ENCODE data around the gene CYB5D1.
"Not testable (repeated sequence)": the region's sequence is repeated elsewhere in the genome, so short reads cannot be mapped to it uniquely, and the experiment has no call there.

Gene CYB5D1, protein sequence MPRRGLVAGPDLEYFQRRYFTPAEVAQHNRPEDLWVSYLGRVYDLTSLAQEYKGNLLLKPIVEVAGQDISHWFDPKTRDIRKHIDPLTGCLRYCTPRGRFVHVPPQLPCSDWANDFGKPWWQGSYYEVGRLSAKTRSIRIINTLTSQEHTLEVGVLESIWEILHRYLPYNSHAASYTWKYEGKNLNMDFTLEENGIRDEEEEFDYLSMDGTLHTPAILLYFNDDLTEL

DNA sequence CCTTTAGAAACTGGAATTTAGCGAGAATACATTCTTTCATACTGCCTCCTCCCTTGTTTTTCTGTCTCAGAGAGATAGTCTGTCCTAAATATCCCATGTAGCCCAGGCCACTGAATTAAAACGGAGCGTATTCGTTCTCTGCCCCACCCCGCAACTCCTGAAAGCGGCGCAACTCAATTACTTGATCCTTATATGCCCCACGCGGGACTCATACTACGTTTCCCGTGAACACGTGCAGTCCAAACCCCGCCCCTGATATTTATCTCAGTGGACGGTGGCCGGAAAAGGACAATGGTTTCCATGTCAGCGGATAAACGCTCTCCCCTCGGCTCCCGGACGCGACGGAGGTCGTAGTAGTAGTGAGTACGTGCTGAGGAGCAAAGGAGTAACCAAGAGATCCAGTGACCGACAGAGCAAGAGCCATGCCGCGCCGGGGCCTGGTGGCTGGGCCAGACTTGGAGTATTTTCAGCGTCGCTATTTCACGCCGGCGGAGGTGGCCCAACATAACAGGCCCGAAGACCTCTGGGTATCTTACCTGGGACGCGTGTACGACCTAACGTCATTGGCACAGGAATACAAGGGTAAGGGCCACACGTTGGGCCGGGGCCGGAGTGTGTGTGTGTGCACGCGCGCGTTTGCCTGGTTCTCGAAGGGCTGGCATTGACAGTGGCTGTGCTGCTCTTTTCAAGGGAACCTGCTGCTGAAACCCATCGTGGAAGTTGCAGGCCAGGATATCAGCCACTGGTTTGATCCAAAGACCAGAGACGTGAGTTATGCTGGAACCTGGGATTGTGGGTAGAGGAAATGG, at the start of gene CYB5D1:
CYB5D1 (plus strand) TSS at position 291 of the 809 bp plus-strand sequence; CDS start at position 423, 132 bp downstream.
- no peak within 1 kb of the TSS for H3K27ac Mint-ChIP-seq
- H3K4me3 Mint-ChIP-seq, result no peak within 1 kb of the TSS
- peaks cover 8% of the 10 kb centered on the region for H3K4me1 Mint-ChIP-seq
- no peaks in the 10 kb centered on the region for H3K27me3 Mint-ChIP-seq
- no peaks in the 10 kb centered on the region for H3K9me3 Mint-ChIP-seq
- H3K36me3 Mint-ChIP-seq, result peaks cover 16% of the 10 kb centered on the region

DNA sequence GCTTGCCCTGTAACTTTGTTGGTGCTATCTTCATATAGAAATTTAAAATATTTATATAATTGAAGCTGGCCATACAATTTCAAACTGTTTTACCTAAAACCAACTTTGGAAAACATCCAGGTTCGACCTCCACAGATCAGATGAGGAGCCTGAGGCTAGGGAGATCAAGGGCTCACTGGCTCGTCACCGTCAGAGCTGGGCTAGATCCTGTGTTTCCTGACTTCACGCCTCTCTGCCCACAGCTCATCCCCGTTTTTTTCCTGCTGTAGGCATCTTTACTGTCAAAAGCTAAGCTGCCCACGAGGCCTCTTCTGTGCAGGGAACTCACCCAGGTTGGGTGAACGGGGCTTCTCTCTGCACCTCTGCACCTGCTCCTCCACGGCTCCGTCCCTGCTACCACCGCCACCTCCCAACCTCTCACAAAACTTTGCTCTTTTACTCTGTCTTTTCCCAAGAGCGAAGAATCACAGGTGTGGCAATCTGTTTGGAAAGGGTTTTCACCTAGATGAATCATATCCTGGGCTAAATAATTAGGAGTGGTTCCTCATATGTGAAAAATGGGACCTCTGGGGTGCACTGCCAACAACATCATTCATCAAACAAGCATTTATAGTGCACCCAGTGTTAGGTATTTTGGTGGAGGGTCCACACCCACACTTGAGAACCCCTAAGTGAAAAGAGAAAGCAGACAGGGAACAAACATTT, 48.6 kb upstream of the CYB5D1 start:
- no peak overlapping the region for H3K27ac Mint-ChIP-seq
- peaks cover 7% of the 10 kb centered on the region for H3K4me1 Mint-ChIP-seq
- no peaks in the 10 kb centered on the region for H3K9me3 Mint-ChIP-seq

DNA sequence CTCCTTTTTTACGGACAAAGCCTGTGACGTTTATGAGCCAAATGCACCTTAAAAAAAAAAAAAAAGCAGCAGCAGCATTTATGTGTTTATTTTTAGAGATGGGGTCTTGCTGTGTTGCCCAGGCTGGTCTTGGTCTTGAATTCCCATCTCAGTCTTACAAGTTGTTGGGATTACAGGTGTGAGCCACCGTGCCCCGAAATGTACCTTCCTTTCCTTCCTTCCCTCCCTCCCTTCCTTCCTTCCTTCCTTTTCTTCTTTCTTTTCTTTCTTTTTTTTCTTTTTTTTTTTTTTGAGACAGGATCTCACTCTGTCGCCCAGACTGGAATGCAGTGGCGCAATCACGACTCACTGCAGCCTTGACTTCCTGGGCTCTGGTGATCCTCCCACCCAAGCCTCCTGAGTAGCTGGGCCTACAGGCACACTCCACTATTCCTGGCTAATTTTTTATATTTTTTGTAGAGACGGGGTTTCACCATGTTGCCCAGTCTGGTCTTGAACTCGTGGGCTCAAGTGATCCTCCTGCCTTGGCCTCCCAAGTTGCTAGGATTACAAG, 47.9 kb upstream of the CYB5D1 start:
- not testable (repeated sequence) for H3K36me3 Mint-ChIP-seq, H3K4me3 Mint-ChIP-seq, H3K9me3 Mint-ChIP-seq, H3K27ac Mint-ChIP-seq, H3K27me3 Mint-ChIP-seq, H3K4me1 Mint-ChIP-seq

More for the DNA sequence above, 48.6 kb upstream of the CYB5D1 start:
- Mint-ChIP-seq H3K36me3 (no peaks in the 10 kb centered on the region), H3K27me3 (peaks cover 2% of the 10 kb centered on the region), H3K4me3 (no peak overlapping the region)

DNA sequence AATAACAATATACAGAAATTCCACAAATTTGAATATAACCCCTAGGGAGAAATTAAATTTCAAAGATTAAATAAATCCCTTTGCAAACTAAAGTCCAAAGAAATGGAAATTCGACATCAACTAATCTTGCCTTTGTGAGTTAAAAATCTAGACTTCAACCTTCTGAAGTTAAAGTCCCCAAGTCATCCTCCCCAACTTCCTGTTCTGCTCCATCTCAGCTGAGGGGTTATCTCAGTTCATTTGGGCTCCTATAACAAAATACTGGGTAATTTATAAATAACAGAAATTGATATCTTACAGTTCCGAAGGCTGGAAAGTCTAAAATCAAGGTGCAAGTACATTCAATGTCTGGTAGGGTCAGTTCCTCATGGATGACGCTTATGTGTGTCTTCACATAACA, 46.6 kb upstream of the CYB5D1 start:
- Mint-ChIP-seq H3K9me3 (no peaks in the 10 kb centered on the region), H3K27me3 (peaks cover 2% of the 10 kb centered on the region), H3K4me1 (peaks cover 7% of the 10 kb centered on the region), H3K36me3 (no peaks in the 10 kb centered on the region), H3K27ac (no peak overlapping the region), H3K4me3 (no peak overlapping the region)

DNA sequence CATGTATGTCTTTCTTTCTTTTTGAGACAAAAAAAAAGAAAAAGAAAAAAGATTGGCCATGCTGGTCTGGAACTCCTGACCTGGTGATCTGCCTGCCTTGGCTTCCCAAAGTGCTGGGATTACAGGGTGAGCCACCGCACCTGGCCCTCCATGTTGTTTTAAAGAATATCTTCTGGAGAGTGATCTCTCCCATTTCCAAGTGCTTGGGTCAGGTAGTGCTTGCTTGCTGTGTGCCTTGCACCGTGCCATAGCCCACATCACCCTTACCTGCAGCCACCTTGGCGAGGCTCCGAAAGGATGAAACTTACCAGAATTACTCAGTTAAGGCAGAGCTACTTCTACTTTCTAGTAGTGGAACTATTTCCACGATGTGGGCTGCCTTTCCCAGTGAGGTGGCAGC, 42.8 kb upstream of the CYB5D1 start:
- Mint-ChIP-seq H3K4me1 (peaks cover 7% of the 10 kb centered on the region), H3K4me3 (no peak overlapping the region), H3K27ac (no peak overlapping the region), H3K9me3 (no peaks in the 10 kb centered on the region), H3K27me3 (no peaks in the 10 kb centered on the region), H3K36me3 (no peaks in the 10 kb centered on the region)

DNA sequence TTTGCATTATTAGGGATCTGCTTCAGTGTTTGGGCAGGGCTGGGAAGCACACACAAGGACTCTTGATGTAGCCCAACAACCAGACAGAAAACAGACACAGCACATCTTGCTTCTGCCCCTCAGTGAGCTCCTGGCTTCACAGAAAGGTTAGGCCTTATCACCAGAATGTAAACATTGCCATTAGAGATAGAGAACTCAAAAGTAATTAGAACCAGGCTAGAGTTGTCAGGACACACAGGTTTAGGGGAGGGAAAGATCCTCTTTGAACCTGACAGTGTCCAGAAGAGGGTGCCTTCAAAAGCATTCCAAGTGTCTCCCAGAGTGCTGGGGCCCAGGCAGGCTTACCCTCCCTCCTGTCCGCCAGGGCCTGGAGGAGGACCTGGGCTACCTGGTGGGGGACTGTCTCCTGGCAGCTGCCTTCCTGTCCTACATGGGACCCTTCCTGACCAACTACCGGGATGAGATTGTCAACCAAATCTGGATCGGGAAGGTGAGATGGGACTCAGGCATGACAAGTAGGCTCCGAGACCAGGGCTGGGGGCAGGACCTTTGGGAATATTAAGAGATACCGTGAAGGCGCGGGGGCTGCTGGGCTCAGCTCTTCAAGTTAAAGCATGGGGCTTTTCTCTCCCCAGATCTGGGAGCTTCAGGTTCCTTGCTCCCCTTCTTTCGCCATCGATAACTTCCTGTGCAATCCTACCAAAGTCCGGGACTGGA, 40.7 kb upstream of the CYB5D1 start:
- H3K4me1 Mint-ChIP-seq, result no peaks in the 10 kb centered on the region
- H3K27ac Mint-ChIP-seq, result no peak overlapping the region
- H3K36me3 Mint-ChIP-seq, result no peaks in the 10 kb centered on the region
- no peak overlapping the region for H3K4me3 Mint-ChIP-seq
- H3K27me3 Mint-ChIP-seq, result no peaks in the 10 kb centered on the region
- no peaks in the 10 kb centered on the region for H3K9me3 Mint-ChIP-seq

DNA sequence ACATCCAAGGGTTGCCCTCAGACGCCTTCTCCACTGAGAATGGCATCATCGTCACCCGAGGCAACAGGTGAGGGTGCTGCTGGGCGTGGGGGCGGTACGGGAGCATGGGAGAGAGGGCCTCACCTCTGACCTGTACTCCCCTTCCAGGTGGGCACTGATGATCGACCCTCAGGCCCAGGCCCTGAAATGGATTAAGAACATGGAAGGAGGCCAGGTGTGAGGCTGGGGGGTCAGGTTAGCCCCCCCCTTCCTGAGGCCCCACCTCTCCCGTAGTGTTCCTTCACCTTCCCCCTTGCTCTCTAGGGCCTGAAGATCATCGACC, 40.2 kb upstream of the CYB5D1 start:
- no peaks in the 10 kb centered on the region for H3K27me3 Mint-ChIP-seq
- H3K27ac Mint-ChIP-seq, result no peak overlapping the region
- H3K4me1 Mint-ChIP-seq, result peaks cover 2% of the 10 kb centered on the region
- H3K36me3 Mint-ChIP-seq, result no peaks in the 10 kb centered on the region
- H3K4me3 Mint-ChIP-seq, result no peak overlapping the region
- H3K9me3 Mint-ChIP-seq, result no peaks in the 10 kb centered on the region

DNA sequence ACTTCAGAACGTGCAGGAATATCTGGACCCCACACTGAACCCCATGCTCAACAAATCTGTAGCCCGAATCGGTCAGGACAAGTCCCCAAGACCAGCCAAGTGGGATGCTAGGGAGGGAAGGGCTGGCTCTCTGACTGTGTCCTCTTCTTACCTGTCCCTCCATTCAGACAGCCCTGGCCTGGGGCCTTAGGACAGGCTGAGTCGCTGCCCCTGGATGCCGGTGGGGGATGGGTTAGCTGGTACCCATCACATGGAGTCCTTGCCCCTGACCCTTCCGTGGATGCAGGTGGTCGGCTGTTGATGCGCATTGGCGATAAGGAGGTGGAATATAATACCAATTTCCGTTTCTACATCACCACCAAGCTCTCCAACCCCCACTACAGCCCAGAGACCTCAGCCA, 39.8 kb upstream of the CYB5D1 start:
- Mint-ChIP-seq H3K9me3 (no peaks in the 10 kb centered on the region), H3K27me3 (no peaks in the 10 kb centered on the region), H3K4me1 (peaks cover 3% of the 10 kb centered on the region), H3K27ac (no peak overlapping the region), H3K4me3 (no peak overlapping the region), H3K36me3 (no peaks in the 10 kb centered on the region)

DNA sequence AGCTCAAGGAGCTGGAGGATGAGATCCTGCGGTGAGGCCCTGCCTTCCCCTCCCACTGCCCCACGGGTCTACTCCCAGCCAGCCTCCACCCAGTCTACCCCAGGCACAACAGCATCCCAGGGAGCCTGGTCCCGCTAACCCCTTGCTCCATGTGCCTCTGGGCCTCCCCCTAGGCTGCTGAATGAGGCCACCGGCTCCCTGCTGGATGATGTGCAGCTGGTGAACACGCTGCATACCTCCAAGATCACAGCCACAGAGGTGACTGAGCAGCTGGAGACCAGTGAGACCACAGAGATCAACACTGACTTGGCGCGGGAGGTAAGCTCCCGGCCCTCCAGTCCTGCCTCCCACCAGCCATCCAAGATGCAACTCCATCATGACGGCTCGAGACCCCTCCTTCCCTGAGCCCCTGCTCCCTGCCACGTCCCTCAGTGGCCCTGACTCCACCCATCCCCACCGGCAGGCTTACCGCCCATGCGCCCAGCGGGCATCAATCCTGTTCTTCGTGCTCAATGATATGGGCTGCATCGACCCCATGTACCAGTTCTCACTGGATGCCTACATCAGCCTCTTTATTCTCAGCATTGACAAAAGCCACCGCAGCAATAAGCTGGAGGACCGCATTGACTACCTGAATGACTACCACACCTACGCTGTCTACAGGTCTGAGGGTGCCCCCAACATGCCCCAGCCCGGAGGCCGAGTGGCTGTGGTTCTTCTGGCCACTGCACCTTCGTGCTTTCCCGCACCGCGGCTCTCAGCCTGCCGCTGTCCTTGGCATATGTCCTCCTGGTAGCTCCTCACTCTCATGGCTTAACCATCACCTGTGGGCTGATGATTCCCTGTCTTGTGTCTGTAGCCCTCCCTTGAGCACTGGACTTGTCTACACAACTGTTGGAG, 38.8 kb upstream of the CYB5D1 start:
- no peaks in the 10 kb centered on the region for H3K27me3 Mint-ChIP-seq
- no peaks in the 10 kb centered on the region for H3K36me3 Mint-ChIP-seq
- H3K4me1 Mint-ChIP-seq, result peaks cover 7% of the 10 kb centered on the region
- no peak overlapping the region for H3K4me3 Mint-ChIP-seq
- no peak overlapping the region for H3K27ac Mint-ChIP-seq
- no peaks in the 10 kb centered on the region for H3K9me3 Mint-ChIP-seq

DNA sequence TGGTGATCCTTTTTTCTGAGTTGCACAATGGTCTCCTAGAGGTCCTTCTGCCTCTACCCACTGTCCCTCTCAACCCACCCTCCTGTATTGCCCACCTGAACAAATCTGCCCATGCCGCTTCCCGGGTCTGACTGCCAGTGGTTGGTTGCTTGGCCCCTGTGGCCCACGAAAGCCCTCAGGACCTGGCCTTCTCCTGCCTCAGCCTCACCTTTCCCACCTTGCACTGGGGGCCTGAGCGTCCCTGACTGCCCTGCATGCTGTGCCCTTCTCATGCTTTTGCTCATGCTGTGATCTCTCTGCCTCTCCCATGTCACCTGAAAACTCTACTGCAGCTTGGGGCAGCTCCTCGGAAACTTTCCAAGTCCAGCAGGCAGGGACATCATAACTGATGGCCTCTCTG, 37.6 kb upstream of the CYB5D1 start:
- no peaks in the 10 kb centered on the region for H3K9me3 Mint-ChIP-seq
- H3K27me3 Mint-ChIP-seq, result no peaks in the 10 kb centered on the region
- H3K4me3 Mint-ChIP-seq, result no peak overlapping the region
- no peak overlapping the region for H3K27ac Mint-ChIP-seq
- peaks cover 11% of the 10 kb centered on the region for H3K4me1 Mint-ChIP-seq
- no peaks in the 10 kb centered on the region for H3K36me3 Mint-ChIP-seq

DNA sequence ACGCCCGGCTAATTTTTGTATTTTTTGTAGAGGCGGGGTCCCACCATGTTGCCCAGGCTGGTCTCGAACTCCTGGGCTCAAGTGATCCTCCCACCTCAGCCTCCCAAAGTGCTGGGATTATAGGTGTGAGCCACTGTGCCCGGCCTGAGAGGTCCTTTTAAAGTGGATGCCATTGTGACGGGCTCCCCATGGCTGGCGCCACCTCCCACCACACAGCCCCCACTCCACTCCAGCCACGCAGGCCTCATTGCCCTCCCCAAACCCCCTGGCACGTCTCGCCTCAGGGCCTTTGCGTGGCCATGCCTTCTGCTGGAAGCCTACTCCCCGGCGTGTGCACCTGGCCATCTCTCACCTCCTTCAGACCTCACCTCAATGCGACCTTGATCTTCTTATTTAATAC, 35.7 kb upstream of the CYB5D1 start:
- H3K4me3 Mint-ChIP-seq, result no peak overlapping the region
- no peak overlapping the region for H3K27ac Mint-ChIP-seq
- H3K4me1 Mint-ChIP-seq, result peaks cover 14% of the 10 kb centered on the region
- no peaks in the 10 kb centered on the region for H3K36me3 Mint-ChIP-seq
- no peaks in the 10 kb centered on the region for H3K27me3 Mint-ChIP-seq
- H3K9me3 Mint-ChIP-seq, result no peaks in the 10 kb centered on the region

DNA sequence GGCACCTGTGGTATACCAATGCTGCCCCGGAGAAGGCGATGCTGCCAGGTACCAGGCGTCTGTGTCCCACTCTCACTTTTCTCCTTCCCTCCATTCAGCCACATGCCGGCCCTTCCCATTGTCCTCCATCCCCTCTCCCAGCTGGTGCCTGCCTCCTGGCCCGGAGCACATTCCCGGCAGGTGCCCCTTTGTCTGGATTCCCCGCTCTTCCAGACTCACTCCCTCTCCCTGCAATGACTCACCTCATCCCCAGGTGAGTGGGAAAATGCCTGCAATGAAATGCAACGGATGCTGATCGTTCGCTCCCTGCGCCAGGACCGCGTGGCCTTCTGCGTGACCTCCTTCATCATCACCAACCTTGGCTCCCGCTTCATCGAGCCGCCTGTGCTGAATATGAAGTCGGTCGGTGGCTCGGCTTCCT, 34.2 kb upstream of the CYB5D1 start:
- Mint-ChIP-seq H3K27me3 (no peaks in the 10 kb centered on the region), H3K4me3 (no peak overlapping the region), H3K36me3 (no peaks in the 10 kb centered on the region), H3K27ac (peak overlapping the region; percentile 14), H3K9me3 (no peaks in the 10 kb centered on the region), H3K4me1 (peaks cover 14% of the 10 kb centered on the region)

DNA sequence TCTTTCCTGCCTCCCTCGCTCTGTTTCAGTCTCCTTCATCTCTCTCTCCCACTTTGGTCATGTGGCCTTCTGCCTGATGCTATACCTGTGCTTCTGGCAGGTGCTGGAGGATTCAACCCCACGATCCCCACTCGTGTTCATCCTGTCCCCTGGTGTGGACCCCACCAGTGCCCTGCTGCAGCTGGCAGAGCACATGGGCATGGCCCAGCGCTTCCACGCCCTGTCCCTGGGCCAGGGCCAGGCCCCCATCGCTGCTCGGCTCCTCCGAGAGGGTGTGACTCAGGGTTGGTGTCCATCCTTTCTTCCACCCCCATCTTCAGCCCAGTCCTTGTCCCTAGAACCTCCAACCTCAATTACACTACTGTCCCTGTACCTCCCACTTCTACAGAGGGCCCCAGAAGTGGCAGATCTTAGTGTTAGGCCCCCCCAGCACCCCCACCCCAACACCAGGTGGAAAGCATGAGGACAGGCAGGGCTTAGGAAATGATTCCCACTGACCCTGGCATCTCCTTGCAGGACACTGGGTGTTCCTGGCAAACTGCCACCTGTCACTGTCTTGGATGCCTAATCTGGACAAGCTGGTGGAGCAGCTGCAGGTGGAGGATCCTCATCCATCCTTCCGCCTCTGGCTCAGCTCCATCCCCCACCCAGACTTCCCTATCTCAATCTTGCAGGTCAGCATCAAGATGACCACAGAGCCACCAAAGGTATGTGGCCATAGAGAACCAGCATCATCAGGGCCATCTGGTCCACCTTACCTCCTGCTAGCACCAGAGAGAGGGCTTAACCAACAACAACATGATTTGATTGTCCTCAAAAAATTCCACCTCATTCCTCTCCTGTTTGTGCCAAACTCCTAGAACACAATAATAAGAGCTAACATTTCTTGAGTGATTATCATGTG, 33.5 kb upstream of the CYB5D1 start:
- no peaks in the 10 kb centered on the region for H3K9me3 Mint-ChIP-seq
- no peak overlapping the region for H3K27ac Mint-ChIP-seq
- H3K36me3 Mint-ChIP-seq, result no peaks in the 10 kb centered on the region
- H3K27me3 Mint-ChIP-seq, result no peaks in the 10 kb centered on the region
- peaks cover 14% of the 10 kb centered on the region for H3K4me1 Mint-ChIP-seq
- no peak overlapping the region for H3K4me3 Mint-ChIP-seq
